Measurements from ENCODE around the gene PDGFC.

PDGFC gene

GRCh38 chr4:156949373-156949814 lies 22.2 kb downstream of the PDGFC start:
- Histone ChIP-seq H3K9ac (ENCODE audit: low read depth, low read length) (no peak overlapping the region), H3K4me1 (ENCODE audit: insufficient read depth, low read length) (peaks cover 9% of the 10 kb centered on the region; the same call in 1 of the 2 replicates), H3K27ac (ENCODE audit: low read length) (no peak overlapping the region), H3K27me3 (ENCODE audit: insufficient read depth, low read length) (no peaks in the 10 kb centered on the region), H3K9me3 (ENCODE audit: insufficient read depth, low read depth, low read length) (no peaks in the 10 kb centered on the region), H3K4me3 (ENCODE audit: low read length) (no peak overlapping the region), H3K36me3 (ENCODE audit: insufficient read depth, low read depth, low read length) (no peaks in the 10 kb centered on the region)

GRCh38 chr4:156948738-156949137 lies 22.9 kb downstream of the PDGFC start:
- peaks cover 8% of the 10 kb centered on the region; the same call in 1 of the 2 replicates for H3K4me1 ChIP-seq (ENCODE audit: insufficient read depth, low read length)
- no peaks in the 10 kb centered on the region for H3K27me3 ChIP-seq (ENCODE audit: insufficient read depth, low read length)
- no peak overlapping the region for H3K9ac ChIP-seq (ENCODE audit: low read depth, low read length)
- no peak overlapping the region for H3K4me3 ChIP-seq (ENCODE audit: low read length)
- no peaks in the 10 kb centered on the region for H3K36me3 ChIP-seq (ENCODE audit: insufficient read depth, low read depth, low read length)
- H3K27ac ChIP-seq (ENCODE audit: low read length) = no peak overlapping the region
- no peaks in the 10 kb centered on the region for H3K9me3 ChIP-seq (ENCODE audit: insufficient read depth, low read depth, low read length)

GRCh38 chr4:156948133-156948532 lies 23.5 kb downstream of the PDGFC start:
- Histone ChIP-seq H3K9me3 (ENCODE audit: insufficient read depth, low read depth, low read length) (no peaks in the 10 kb centered on the region), H3K9ac (ENCODE audit: low read depth, low read length) (no peak overlapping the region), H3K4me1 (ENCODE audit: insufficient read depth, low read length) (peaks cover 7% of the 10 kb centered on the region; the same call in 1 of the 2 replicates), H3K27me3 (ENCODE audit: insufficient read depth, low read length) (no peaks in the 10 kb centered on the region), H3K27ac (ENCODE audit: low read length) (no peak overlapping the region), H3K4me3 (ENCODE audit: low read length) (no peak overlapping the region), H3K36me3 (ENCODE audit: insufficient read depth, low read depth, low read length) (no peaks in the 10 kb centered on the region)

- H3K27ac ChIP-seq (ENCODE audit: low read length) = no peak overlapping the region
- no peak overlapping the region for H3K9ac ChIP-seq (ENCODE audit: low read depth, low read length)
Measured at GRCh38 chr4:156946516-156947424, 24.8 kb downstream of the PDGFC start.

GRCh38 chr4:156945532-156945931 lies 26.1 kb downstream of the PDGFC start:
- no peaks in the 10 kb centered on the region for H3K27me3 ChIP-seq (ENCODE audit: insufficient read depth, low read length)
- H3K27ac ChIP-seq (ENCODE audit: low read length) = no peak overlapping the region
- H3K4me3 ChIP-seq (ENCODE audit: low read length) = no peak overlapping the region
- peaks cover 17% of the 10 kb centered on the region; the same call in 1 of the 2 replicates for H3K4me1 ChIP-seq (ENCODE audit: insufficient read depth, low read length)
- H3K36me3 ChIP-seq (ENCODE audit: insufficient read depth, low read depth, low read length) = no peaks in the 10 kb centered on the region
- H3K9ac ChIP-seq (ENCODE audit: low read depth, low read length) = no peak overlapping the region
- no peaks in the 10 kb centered on the region for H3K9me3 ChIP-seq (ENCODE audit: insufficient read depth, low read depth, low read length)

More at GRCh38 chr4:156946516-156947424, 24.8 kb downstream of the PDGFC start:
- H3K36me3 ChIP-seq (ENCODE audit: insufficient read depth, low read depth, low read length) = no peaks in the 10 kb centered on the region
- H3K4me3 ChIP-seq (ENCODE audit: low read length) = no peak overlapping the region
- no peaks in the 10 kb centered on the region for H3K27me3 ChIP-seq (ENCODE audit: insufficient read depth, low read length)
- peaks cover 10% of the 10 kb centered on the region; the same call in 1 of the 2 replicates for H3K4me1 ChIP-seq (ENCODE audit: insufficient read depth, low read length)
- no peaks in the 10 kb centered on the region for H3K9me3 ChIP-seq (ENCODE audit: insufficient read depth, low read depth, low read length)

GRCh38 chr4:156942991-156943390 lies 28.6 kb downstream of the PDGFC start:
- no peaks in the 10 kb centered on the region for H3K9me3 ChIP-seq (ENCODE audit: insufficient read depth, low read depth, low read length)
- no peaks in the 10 kb centered on the region for H3K27me3 ChIP-seq (ENCODE audit: insufficient read depth, low read length)
- H3K36me3 ChIP-seq (ENCODE audit: insufficient read depth, low read depth, low read length) = no peaks in the 10 kb centered on the region
- no peak overlapping the region for H3K9ac ChIP-seq (ENCODE audit: low read depth, low read length)
- H3K4me1 ChIP-seq (ENCODE audit: insufficient read depth, low read length) = peaks cover 17% of the 10 kb centered on the region; the same call in 1 of the 2 replicates
- no peak overlapping the region for H3K4me3 ChIP-seq (ENCODE audit: low read length)
- no peak overlapping the region for H3K27ac ChIP-seq (ENCODE audit: low read length)

- peaks cover 17% of the 10 kb centered on the region; the same call in 1 of the 2 replicates for H3K4me1 ChIP-seq (ENCODE audit: insufficient read depth, low read length)
- no peaks in the 10 kb centered on the region for H3K27me3 ChIP-seq (ENCODE audit: insufficient read depth, low read length)
- peak overlapping the region; percentile 40 for H3K27ac ChIP-seq (ENCODE audit: low read length)
- peak overlapping the region; percentile 77; the same call in 1 of the 2 replicates for H3K9ac ChIP-seq (ENCODE audit: low read depth, low read length)
- no peaks in the 10 kb centered on the region for H3K36me3 ChIP-seq (ENCODE audit: insufficient read depth, low read depth, low read length)
- no peaks in the 10 kb centered on the region for H3K9me3 ChIP-seq (ENCODE audit: insufficient read depth, low read depth, low read length)
- H3K4me3 ChIP-seq (ENCODE audit: low read length) = peak overlapping the region; percentile 16; the same call in 1 of the 2 replicates
Measured at GRCh38 chr4:156941940-156942548, 29.6 kb downstream of the PDGFC start.

- H3K9me3 ChIP-seq (ENCODE audit: insufficient read depth, low read depth, low read length) = no peaks in the 10 kb centered on the region
- no peak overlapping the region for H3K9ac ChIP-seq (ENCODE audit: low read depth, low read length)
- no peaks in the 10 kb centered on the region for H3K36me3 ChIP-seq (ENCODE audit: insufficient read depth, low read depth, low read length)
- no peak overlapping the region for H3K4me3 ChIP-seq (ENCODE audit: low read length)
- H3K27me3 ChIP-seq (ENCODE audit: insufficient read depth, low read length) = no peaks in the 10 kb centered on the region
- no peak overlapping the region for H3K27ac ChIP-seq (ENCODE audit: low read length)
- peaks cover 17% of the 10 kb centered on the region; the same call in 1 of the 2 replicates for H3K4me1 ChIP-seq (ENCODE audit: insufficient read depth, low read length)
Measured at GRCh38 chr4:156939801-156940200, 31.8 kb downstream of the PDGFC start.

GRCh38 chr4:156939139-156939538 lies 32.5 kb downstream of the PDGFC start:
- H3K9me3 ChIP-seq (ENCODE audit: insufficient read depth, low read depth, low read length) = no peaks in the 10 kb centered on the region
- H3K4me1 ChIP-seq (ENCODE audit: insufficient read depth, low read length) = peaks cover 17% of the 10 kb centered on the region; the same call in 1 of the 2 replicates
- H3K27ac ChIP-seq (ENCODE audit: low read length) = no peak overlapping the region
- H3K4me3 ChIP-seq (ENCODE audit: low read length) = no peak overlapping the region
- no peak overlapping the region for H3K9ac ChIP-seq (ENCODE audit: low read depth, low read length)
- H3K27me3 ChIP-seq (ENCODE audit: insufficient read depth, low read length) = no peaks in the 10 kb centered on the region
- H3K36me3 ChIP-seq (ENCODE audit: insufficient read depth, low read depth, low read length) = no peaks in the 10 kb centered on the region

GRCh38 chr4:156934259-156934635 lies 37.4 kb downstream of the PDGFC start:
- no peak overlapping the region for H3K4me3 ChIP-seq (ENCODE audit: low read length)
- H3K27ac ChIP-seq (ENCODE audit: low read length) = no peak overlapping the region
- H3K36me3 ChIP-seq (ENCODE audit: insufficient read depth, low read depth, low read length) = no peaks in the 10 kb centered on the region
- no peaks in the 10 kb centered on the region for H3K27me3 ChIP-seq (ENCODE audit: insufficient read depth, low read length)
- H3K9me3 ChIP-seq (ENCODE audit: insufficient read depth, low read depth, low read length) = no peaks in the 10 kb centered on the region
- no peak overlapping the region for H3K9ac ChIP-seq (ENCODE audit: low read depth, low read length)
- H3K4me1 ChIP-seq (ENCODE audit: insufficient read depth, low read length) = no peaks in the 10 kb centered on the region

GRCh38 chr4:156933633-156934258 lies 37.9 kb downstream of the PDGFC start:
- H3K9me3 ChIP-seq (ENCODE audit: insufficient read depth, low read depth, low read length) = no peaks in the 10 kb centered on the region
- H3K27me3 ChIP-seq (ENCODE audit: insufficient read depth, low read length) = no peaks in the 10 kb centered on the region
- H3K4me3 ChIP-seq (ENCODE audit: low read length) = no peak overlapping the region
- H3K9ac ChIP-seq (ENCODE audit: low read depth, low read length) = no peak overlapping the region
- no peaks in the 10 kb centered on the region for H3K36me3 ChIP-seq (ENCODE audit: insufficient read depth, low read depth, low read length)
- H3K4me1 ChIP-seq (ENCODE audit: insufficient read depth, low read length) = no peaks in the 10 kb centered on the region
- H3K27ac ChIP-seq (ENCODE audit: low read length) = no peak overlapping the region

Data from iPS-20b (cell line).